Astrocyte of the spinal cord (primary cell): ENCODE results near the gene SPRYD7.

Experiments
- DNase-seq: peaks from one replicate; pipeline ENCODE4 v3.0.0; 2011; ENCODE audit warnings: low read depth, low spot score
- H3K4me3 ChIP-seq: 2 replicates; pipeline ENCODE4 v1.5.1; 2011; ENCODE audit warnings: low read depth, mild to moderate bottlenecking, low read length, moderate library complexity
- CTCF ChIP-seq: IDR thresholded peaks from 2 replicates; pipeline ENCODE4 v1.5.1; 2012; ENCODE audit warnings: low read depth, mild to moderate bottlenecking, low read length, inconsistent platforms
- in situ Hi-C: cut with HindIII; loops from 2 replicates; pipeline ENCODE4 v1.10.0; 2017; ENCODE audit warnings: low sequenced_read_pairs

The SPRYD7 gene

GRCh38 chr13:49869519-49869918 is 66.6 kb downstream of the SPRYD7 start:
- peak; percentile 53 for TF ChIP-seq CTCF
- in situ Hi-C loops: no loop called here
- no peak overlapping the region for H3K4me3 ChIP-seq
- DNase-seq: peak; percentile 22

- in situ Hi-C loops: no loop called here
Measured at GRCh38 chr13:49867834-49868233, 68.3 kb downstream of the SPRYD7 start.

DNA sequence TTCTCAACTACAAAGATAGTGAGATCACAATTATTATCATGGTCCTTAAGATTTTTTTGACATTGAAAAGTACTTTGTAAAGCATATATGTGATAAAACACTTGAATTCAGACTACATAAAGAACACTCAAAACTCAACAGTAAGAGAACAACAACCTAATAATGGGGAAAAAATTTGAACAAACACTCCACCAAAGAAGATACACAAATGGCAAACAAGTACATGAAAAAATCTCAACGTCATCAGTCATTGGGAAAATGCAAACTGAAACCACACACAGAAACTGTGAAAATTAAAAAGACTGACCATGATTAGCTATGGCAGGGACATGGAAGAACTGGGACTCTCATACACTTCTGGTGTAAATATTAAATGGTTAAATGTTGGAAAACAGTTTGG is 70.9 kb downstream of the SPRYD7 start:
- no peak for DNase-seq
- no peak overlapping the region for H3K4me3 ChIP-seq
- TF ChIP-seq CTCF: no peak
- in situ Hi-C loops: no loop called here

More at GRCh38 chr13:49867834-49868233, 68.3 kb downstream of the SPRYD7 start:
- no peak overlapping the region for H3K4me3 ChIP-seq
- DNase-seq: no peak
- no peak for TF ChIP-seq CTCF

GRCh38 chr13:49864509-49864908 is 71.6 kb downstream of the SPRYD7 start:
- in situ Hi-C loops: no loop called here
- TF ChIP-seq CTCF: no peak
- DNase-seq: no peak
- H3K4me3 ChIP-seq: no peak overlapping the region
